Loucy (cell line): ENCODE results near the gene KRT74.

Experiments used
- EZH2phosphoT487 ChIP-seq: fragments of 200-600 bp; IDR thresholded peaks from 2 replicates; pipeline ENCODE4 v1.6.1; 2018; ENCODE audit warnings: antibody characterized with exemption, mild to moderate bottlenecking, moderate library complexity, borderline replicate concordance
- TF ChIP-seq, protein P1 (sequence below): fragments of 200-600 bp; sonication (generic); conservative IDR thresholded peaks from 2 replicates; pipeline ENCODE4 v1.5.1; 2014; ENCODE audit warnings: mild to moderate bottlenecking, antibody characterized with exemption, low read length

DNA sequence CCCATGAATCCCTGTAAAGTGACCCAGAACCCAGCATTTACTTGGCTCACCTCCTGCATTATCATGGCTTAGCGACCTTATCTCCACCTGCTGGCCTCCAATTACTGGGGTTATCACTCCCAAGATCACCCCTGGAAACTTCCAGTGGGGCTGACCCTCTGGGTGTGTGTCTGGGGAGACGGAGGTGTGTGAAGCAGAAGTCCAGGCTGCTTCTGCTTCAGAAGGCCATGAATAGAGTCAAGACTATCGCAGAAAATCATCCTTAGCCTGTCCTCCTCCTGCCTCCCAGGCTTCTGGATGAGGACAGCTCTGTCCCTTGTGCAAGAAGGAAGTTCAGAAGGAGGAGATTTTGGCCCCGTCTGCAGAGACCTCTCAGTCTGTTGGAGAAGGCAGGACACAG is 28.0 kb upstream of the KRT74 start:
- TF ChIP-seq, protein P1, sequence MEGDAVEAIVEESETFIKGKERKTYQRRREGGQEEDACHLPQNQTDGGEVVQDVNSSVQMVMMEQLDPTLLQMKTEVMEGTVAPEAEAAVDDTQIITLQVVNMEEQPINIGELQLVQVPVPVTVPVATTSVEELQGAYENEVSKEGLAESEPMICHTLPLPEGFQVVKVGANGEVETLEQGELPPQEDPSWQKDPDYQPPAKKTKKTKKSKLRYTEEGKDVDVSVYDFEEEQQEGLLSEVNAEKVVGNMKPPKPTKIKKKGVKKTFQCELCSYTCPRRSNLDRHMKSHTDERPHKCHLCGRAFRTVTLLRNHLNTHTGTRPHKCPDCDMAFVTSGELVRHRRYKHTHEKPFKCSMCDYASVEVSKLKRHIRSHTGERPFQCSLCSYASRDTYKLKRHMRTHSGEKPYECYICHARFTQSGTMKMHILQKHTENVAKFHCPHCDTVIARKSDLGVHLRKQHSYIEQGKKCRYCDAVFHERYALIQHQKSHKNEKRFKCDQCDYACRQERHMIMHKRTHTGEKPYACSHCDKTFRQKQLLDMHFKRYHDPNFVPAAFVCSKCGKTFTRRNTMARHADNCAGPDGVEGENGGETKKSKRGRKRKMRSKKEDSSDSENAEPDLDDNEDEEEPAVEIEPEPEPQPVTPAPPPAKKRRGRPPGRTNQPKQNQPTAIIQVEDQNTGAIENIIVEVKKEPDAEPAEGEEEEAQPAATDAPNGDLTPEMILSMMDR, result no peak
- no peak for TF ChIP-seq EZH2phosphoT487
